Endothelial cell of umbilical vein (primary cell): ENCODE measurements around the gene CD82.

Source experiments
- CTCF ChIP-seq, 2 donors: IDR thresholded peaks; 1 replicate in 1 of 2; 2 replicates in 1 of 2; pipeline ENCODE4 v1.5.1; 2011; ENCODE audit warnings: low read length in 2 of 2, mild to moderate bottlenecking in 2 of 2, moderate library complexity in 2 of 2, control low read depth in 1 of 2, inconsistent platforms in 1 of 2, low read depth in 1 of 2; ENCODE audit not compliant: insufficient read depth in 1 of 2; ENCODE audit errors: extremely low read depth in 1 of 2
- EZH2 ChIP-seq: IDR thresholded peaks from 2 replicates; pipeline ENCODE4 v1.6.1; 2012; ENCODE audit warnings: borderline replicate concordance, low read depth, mild to moderate bottlenecking, moderate library complexity, low read length, inconsistent platforms; ENCODE audit not compliant: severe bottlenecking
- JUN ChIP-seq: IDR thresholded peaks from 2 replicates; pipeline ENCODE4 v1.6.1; 2011; ENCODE audit warnings: borderline replicate concordance, low read depth; ENCODE audit not compliant: insufficient read length, insufficient read depth
- MAX ChIP-seq: IDR thresholded peaks from 2 replicates; pipeline ENCODE4 v1.6.1; 2011; ENCODE audit not compliant: insufficient read depth, insufficient read length
- POLR2A ChIP-seq: IDR thresholded peaks from 2 replicates; pipeline ENCODE4 v1.6.1; 2012; ENCODE audit warnings: low read depth, mild to moderate bottlenecking, control low read depth, low read length
- POLR2AphosphoS5 ChIP-seq: IDR thresholded peaks from 2 replicates; pipeline ENCODE4 v1.6.1; 2012; ENCODE audit warnings: low read depth, mild to moderate bottlenecking, control low read depth, low read length, moderate library complexity; ENCODE audit not compliant: insufficient read depth

GRCh38 chr11:44611088-44611487, 45.6 kb downstream of the CD82 start:
- TF ChIP-seq EZH2, result no peak
- no peak for TF ChIP-seq CTCF (IDR thresholded peaks at IDR 0.05; ENCODE audit: extremely low read depth in 1 of 2, insufficient read depth in 1 of 2, low read depth in 1 of 2, low read length in 2 of 2)
- no peak for TF ChIP-seq POLR2A
- TF ChIP-seq JUN, result no peak
- TF ChIP-seq POLR2AphosphoS5, result no peak
- no peak for TF ChIP-seq MAX
